ENCODE measurements around the gene LIMA1.

DNA sequence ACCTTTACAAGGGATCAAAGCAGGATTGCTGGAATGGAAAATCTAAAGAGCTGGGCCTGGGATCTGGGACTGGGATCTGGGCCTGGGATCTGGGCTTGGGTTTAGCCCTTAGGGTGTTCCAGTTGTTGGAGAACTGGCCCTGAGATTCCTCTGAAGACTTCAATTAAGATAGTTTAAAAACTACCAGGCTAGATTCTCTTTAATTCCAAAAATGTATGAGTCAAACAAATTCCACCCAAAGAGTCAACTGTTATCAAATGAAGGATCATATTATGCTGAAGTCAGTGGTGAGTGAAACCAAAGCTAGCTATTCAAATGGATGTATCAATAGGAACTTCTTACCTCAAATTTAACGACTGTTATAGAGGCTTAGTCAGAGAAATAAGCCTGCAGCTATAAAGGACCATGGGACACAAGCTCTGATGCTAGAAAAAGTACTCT is 40.5 kb downstream of the LIMA1 start:
- TF ChIP-seq, protein P1, sequence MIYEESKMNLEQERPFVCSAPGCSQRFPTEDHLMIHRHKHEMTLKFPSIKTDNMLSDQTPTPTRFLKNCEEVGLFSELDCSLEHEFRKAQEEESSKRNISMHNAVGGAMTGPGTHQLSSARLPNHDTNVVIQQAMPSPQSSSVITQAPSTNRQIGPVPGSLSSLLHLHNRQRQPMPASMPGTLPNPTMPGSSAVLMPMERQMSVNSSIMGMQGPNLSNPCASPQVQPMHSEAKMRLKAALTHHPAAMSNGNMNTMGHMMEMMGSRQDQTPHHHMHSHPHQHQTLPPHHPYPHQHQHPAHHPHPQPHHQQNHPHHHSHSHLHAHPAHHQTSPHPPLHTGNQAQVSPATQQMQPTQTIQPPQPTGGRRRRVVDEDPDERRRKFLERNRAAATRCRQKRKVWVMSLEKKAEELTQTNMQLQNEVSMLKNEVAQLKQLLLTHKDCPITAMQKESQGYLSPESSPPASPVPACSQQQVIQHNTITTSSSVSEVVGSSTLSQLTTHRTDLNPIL (CRISPR knock-in tag; IDR thresholded peaks at IDR 0.05; ENCODE audit: low read depth), result no peak
- TF ChIP-seq TOX (CRISPR knock-in tag; IDR thresholded peaks at IDR 0.05; ENCODE audit: borderline replicate concordance) (no peak), BACH2 (CRISPR knock-in tag; IDR thresholded peaks at IDR 0.05; ENCODE audit: borderline replicate concordance) (no peak), ZNF8 (CRISPR knock-in tag; IDR thresholded peaks at IDR 0.05) (no peak)
